RWPE1 (cell line): ENCODE measurements around the gene ID1.
"Not testable (repeated sequence)": the region's sequence is repeated elsewhere in the genome, so short reads cannot be mapped to it uniquely, and the experiment has no call there.

Experiments
- CTCF ChIA-PET: fragments of 350-600 bp; sonication (Branson Sonifier 250); formaldehyde crosslinking; extraction: SDS; loops from one replicate; lab custom pipeline; 2021; lab: Yijun Ruan, JAX
- POLR2A ChIA-PET: fragments of 400-600 bp; formaldehyde crosslinking; extraction: SDS; loops from one replicate; lab custom pipeline; 2020; ENCODE audit warnings: antibody characterized with exemption; ENCODE audit not compliant: low non-redundant PET; lab: Yijun Ruan, JAX
- DNase-seq: peaks from one replicate; pipeline ENCODE4 v3.0.0; 2012; ENCODE audit warnings: low spot score
- H3K27ac ChIP-seq: fragments of 450-650 bp; 2 replicates; pipeline ENCODE4 v1.5.1; 2017
- CTCF ChIP-seq: fragments of 450-650 bp; conservative IDR thresholded peaks from 2 replicates; pipeline ENCODE4 v1.5.1; 2017; ENCODE audit warnings: low read depth, mild to moderate bottlenecking

The ID1 gene

DNA sequence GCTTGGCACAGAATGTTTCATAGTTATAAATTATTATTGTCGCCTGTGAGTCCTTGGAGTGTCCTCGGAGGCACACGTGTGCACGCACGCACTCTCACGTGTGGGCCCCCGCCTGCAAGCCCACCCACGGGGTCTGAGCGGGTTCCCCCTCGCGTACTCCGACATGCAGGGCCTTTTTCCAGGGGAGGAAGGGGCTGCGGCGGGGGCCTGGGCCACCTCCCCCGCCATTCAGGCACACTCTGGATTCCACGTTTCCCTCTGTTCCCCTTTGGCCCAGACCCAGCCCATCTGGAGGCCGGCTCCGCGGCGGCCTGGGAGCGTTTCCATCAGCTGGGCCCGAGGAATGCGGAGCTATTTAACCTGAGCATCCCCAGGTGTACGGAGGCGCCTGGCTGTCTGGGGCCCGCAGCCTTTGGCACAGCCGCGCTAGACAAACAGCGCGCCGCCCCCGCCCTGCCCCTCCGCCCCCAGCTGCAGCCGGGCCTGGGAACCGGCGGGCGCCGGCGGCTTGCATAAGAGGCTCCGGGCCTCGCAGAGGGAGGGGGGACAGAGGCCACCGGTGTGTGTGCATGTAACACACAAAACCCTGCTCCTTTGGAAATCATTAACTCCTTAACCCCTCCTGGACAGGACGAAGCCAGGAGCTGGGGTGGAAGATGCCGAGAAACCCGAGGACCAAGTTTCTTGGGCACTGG is 3.3 kb downstream of the ID1 start:
- TF ChIP-seq CTCF, result no peak
- POLR2A ChIA-PET, result interaction anchor here (0.8 to 5.9 kb wide), 5 partner anchors 15 to 46 kb away, joined by 5 to 46 read pairs (median 31); no protein-coding TSS in a partner anchor
- CTCF ChIA-PET, result interaction anchor here (1.6 to 7.8 kb wide), 2 partner anchors 35 to 48 kb away, joined by 6 to 656 read pairs; no protein-coding TSS in a partner anchor
- peak; percentile 92 for DNase-seq
- H3K27ac ChIP-seq, result peak overlapping the region; percentile 86

- ChIA-PET CTCF (interaction anchor here (0.6 to 7.8 kb wide), 40 partner anchors 8 to 223 kb away, joined by 3 to 656 read pairs (median 7); partner anchors contain the start of genes BCL2L1, DEFB123 and ID1), POLR2A (interaction anchor here (0.6 to 3.6 kb wide), 10 partner anchors 17 to 59 kb away, joined by 3 to 35 read pairs (median 10); no protein-coding TSS in a partner anchor)
- H3K27ac ChIP-seq, result peak overlapping the region; percentile 52
- DNase-seq, result not testable (repeated sequence)
Measured at GRCh38 chr20:31612271-31612640, 7.2 kb downstream of the ID1 start.

- ChIA-PET CTCF (interaction anchor here (0.6 to 1.0 kb wide), 2 partner anchors 29 to 58 kb away, joined by 3 to 6 read pairs; no protein-coding TSS in a partner anchor), POLR2A (no interaction called here)
- no peak overlapping the region for H3K27ac ChIP-seq
- DNase-seq, result no peak
- no peak for TF ChIP-seq CTCF
Measured at GRCh38 chr20:31615416-31615815, 10.3 kb downstream of the ID1 start.

DNA sequence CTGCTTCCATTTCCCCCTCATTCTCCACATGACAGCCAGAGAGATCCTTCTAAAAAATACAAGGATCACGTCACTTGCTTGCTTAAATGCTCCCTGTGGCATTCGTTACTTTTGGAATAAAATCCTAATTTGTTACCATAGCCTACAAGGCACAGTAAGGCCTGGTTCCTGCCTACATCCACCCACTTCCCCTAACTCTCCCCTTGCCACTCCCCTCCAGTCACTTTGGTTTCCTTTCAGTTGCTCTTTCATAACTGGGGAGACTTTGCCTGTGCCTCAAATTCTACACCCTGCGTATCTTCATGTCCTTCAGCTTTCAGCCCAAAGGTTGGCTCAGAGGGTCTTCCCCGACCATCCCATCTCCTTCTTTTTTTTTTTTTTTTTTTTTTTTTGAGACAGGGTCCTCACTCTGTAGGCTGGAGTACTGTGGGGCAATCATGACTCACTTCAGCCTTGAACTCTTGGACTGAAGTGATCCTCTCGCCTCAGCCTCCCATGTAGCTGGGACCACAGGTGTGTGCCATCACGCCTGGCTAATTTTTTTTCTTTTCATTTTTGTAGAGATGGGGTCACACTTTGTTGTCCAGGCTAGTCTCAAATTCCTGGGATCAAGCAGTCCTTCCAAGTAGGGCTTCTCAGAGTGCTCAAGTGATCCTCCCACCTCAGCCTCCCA is 12.5 kb downstream of the ID1 start:
- TF ChIP-seq CTCF, result no peak
- ChIA-PET POLR2A (interaction anchor here (0.6 kb wide), 1 partner anchor 136 kb away, joined by 7 read pairs; no protein-coding TSS in a partner anchor), CTCF (interaction anchor here (0.6 to 1.2 kb wide), 2 partner anchors 28 to 55 kb away, joined by 3 read pairs; no protein-coding TSS in a partner anchor)
- H3K27ac ChIP-seq, result no peak overlapping the region
- no peak for DNase-seq

DNA sequence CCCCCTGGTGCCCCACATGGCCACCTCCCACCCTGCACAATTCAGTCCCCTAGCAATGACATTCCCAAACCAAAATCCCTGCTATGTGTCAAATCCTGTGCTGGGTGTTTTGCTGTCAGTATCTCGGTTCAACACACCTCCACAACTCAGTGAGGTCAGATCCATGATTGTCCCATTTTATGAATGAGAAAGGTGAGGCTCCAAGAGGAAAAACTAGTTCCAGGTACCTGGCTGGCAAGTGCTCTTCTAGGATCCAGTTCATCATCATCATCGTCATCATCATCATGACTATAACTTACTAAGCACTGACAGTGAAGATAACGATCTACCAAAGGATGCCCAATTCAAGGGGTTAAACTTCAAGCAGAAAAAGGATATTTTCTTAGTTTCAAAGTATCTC is 15.2 kb downstream of the ID1 start:
- CTCF ChIA-PET, result no interaction called here
- no peak for DNase-seq
- no peak overlapping the region for H3K27ac ChIP-seq
- no peak for TF ChIP-seq CTCF
- POLR2A ChIA-PET, result no interaction called here

DNA sequence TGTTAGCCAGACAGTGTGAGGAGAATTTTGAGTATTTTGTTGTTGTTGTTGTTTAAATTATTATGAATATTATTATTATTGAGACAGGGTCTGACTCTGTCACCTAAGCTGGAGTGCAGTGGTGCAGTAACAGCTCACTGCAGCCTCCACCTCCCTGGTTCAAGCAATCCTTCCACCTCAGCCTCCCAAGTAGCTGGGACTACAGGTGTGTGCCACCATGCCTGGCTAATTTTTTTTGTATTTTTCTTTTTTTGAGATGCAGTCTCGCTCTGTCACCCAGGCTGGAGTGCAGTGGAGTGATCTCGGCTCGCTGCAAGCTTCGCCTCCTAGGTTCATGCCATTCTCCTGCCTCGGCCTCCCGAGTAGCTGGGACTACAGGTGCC is 18.0 kb downstream of the ID1 start:
- DNase-seq, CTCF ChIA-PET, POLR2A ChIA-PET, H3K27ac ChIP-seq: not testable (repeated sequence)

DNA sequence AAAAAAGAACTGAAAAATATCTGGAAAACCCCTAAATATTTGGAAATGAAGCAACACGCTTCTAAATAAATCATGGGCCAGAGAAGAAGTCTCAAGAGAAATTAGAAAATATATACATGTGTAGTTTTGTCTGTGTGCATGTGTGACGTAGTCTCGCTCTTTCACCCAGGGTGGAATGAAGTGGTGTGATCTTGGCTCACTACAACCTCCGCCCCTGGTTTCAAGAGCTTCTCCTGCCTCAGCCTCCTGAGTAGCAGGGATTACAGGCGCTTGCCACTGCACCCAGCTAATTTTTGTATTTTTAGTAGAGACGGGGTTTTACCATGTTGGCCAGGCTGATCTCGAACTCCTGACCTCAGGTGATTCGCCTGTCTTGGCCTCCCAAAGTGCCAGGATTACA is 21.4 kb downstream of the ID1 start:
- CTCF ChIA-PET, result interaction anchor here (0.7 to 2.5 kb wide), 3 partner anchors 8 to 190 kb away, joined by 3 to 10 read pairs (median 3); no protein-coding TSS in a partner anchor
- H3K27ac ChIP-seq, DNase-seq, POLR2A ChIA-PET: not testable (repeated sequence)

GRCh38 chr20:31628057-31628456 is 23.0 kb downstream of the ID1 start:
- CTCF ChIA-PET, result interaction anchor here (0.8 kb wide), 1 partner anchor 66 kb away, joined by 3 read pairs; no protein-coding TSS in a partner anchor
- POLR2A ChIA-PET, DNase-seq, H3K27ac ChIP-seq: not testable (repeated sequence)
